ENCODE measurements around the gene ATP2A3. TPM values are rescaled to one million over a fixed set of nuclear protein-coding genes. Genes with fewer than 3 reads are reported as not detected.
A peak's percentile ranks its signal among the peaks of the same experiment; 100 is the strongest.

Gene ATP2A3
- total RNA-seq, 2 donors from 2014 or later = 16.3 to 44.5 TPM

DNA sequence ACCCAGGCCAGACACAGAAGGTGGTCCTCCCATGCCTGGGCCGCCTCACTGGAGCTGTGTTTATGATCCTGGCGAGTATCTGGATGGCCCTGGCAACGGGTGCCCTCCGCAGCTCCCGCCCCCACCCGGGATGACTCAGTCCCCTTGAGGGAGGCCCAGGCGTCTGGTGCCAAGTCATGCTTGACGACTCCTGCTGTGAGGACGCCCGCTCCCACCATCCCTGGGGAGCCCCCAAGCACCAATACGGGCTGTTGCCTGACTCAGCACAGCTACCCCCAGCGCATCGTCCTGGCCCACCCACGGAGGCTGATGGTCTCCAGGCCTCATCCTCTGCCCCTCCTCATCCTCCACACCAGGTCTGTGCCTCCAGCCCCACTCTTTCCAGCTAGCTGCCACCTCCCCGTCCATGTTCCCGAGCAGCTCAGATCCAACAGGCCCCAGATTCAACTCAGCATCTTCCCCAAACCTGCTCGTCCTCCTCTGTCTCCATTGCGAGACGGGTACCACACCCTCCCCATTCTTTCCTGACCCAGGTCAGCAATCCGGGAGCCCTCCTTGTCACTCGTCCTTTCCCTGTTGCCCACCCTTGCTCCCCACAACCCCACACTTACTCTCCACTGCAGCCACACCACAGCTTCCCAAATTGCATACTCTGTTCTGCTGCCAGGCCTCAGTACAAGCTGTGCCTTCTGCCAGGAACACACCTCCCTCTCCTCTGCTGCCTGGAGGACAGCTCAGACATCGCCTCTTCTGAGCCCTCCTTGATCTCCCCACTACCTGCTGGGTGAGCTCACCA is 74.0 kb downstream of the ATP2A3 start:
- peaks cover 24% of the 10 kb centered on the region for H3K4me1 ChIP-seq (replicated peaks)

GRCh38 chr17:3889325-3890012 is 74.8 kb downstream of the ATP2A3 start:
- H3K27me3 ChIP-seq (replicated peaks; ENCODE audit: insufficient read depth) = no peaks in the 10 kb centered on the region
- H3K27ac ChIP-seq = peak overlapping the region; percentile 87 to 90
- no peak for DNase-seq (ENCODE audit: low spot score)
- WGBS = 76% methylated on average over 17 of the region's 17 CpGs
- no peaks in the 10 kb centered on the region for H3K36me3 ChIP-seq
- H3K9me3 ChIP-seq = no peaks in the 10 kb centered on the region
- peaks cover 23% of the 10 kb centered on the region for H3K4me1 ChIP-seq (replicated peaks)
- intact Hi-C loops (cut with DNase I) = no loop called here
- H3K4me3 ChIP-seq = no peak overlapping the region
- TF ChIP-seq POLR2AphosphoS5 (IDR thresholded peaks at IDR 0.05) = no peak
- TF ChIP-seq POLR2A (IDR thresholded peaks at IDR 0.05) = no peak
- TF ChIP-seq, protein P1, sequence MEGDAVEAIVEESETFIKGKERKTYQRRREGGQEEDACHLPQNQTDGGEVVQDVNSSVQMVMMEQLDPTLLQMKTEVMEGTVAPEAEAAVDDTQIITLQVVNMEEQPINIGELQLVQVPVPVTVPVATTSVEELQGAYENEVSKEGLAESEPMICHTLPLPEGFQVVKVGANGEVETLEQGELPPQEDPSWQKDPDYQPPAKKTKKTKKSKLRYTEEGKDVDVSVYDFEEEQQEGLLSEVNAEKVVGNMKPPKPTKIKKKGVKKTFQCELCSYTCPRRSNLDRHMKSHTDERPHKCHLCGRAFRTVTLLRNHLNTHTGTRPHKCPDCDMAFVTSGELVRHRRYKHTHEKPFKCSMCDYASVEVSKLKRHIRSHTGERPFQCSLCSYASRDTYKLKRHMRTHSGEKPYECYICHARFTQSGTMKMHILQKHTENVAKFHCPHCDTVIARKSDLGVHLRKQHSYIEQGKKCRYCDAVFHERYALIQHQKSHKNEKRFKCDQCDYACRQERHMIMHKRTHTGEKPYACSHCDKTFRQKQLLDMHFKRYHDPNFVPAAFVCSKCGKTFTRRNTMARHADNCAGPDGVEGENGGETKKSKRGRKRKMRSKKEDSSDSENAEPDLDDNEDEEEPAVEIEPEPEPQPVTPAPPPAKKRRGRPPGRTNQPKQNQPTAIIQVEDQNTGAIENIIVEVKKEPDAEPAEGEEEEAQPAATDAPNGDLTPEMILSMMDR (IDR thresholded peaks at IDR 0.05) = no peak

More for the DNA sequence above, 74.0 kb downstream of the ATP2A3 start:
- Histone ChIP-seq H3K27ac (peak overlapping the region; percentile 87 to 90), H3K36me3 (no peaks in the 10 kb centered on the region), H3K4me3 (no peak overlapping the region), H3K9me3 (no peaks in the 10 kb centered on the region), H3K27me3 (replicated peaks; ENCODE audit: insufficient read depth) (no peaks in the 10 kb centered on the region)
- peak; percentile 32 for TF ChIP-seq POLR2A (IDR thresholded peaks at IDR 0.05)
- TF ChIP-seq, protein P1 (IDR thresholded peaks at IDR 0.05) = no peak
- TF ChIP-seq POLR2AphosphoS5 (IDR thresholded peaks at IDR 0.05) = peak; percentile 22
- peak; percentile 56 for DNase-seq (ENCODE audit: low spot score)
- 35% methylated on average over 22 of the region's 22 CpGs for WGBS
- intact Hi-C loops (cut with DNase I) = no loop called here

- intact Hi-C loops (cut with DNase I) = no loop called here
- peaks cover 15% of the 10 kb centered on the region for H3K4me1 ChIP-seq (replicated peaks)
Observed at GRCh38 chr17:3888343-3889171, 75.7 kb downstream of the ATP2A3 start.

DNA sequence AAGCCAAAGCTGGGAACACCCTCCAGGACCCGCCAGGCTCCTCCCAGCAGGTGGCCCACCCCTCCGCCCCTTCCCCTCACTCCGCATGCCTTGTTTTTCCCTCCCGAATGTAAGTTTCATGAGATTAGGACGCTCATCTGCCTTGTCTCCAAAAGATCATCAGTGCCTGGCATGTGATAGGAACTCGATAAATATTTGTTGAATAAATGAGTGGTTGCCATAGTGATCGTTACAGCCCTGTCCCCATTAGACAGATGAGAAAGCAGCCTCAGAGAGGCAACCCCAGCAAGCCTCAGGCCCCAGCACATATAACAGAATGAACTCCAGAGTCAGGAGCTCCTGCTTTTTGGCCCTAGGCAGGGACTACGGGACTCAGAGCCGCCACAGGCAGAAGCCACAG is 76.4 kb downstream of the ATP2A3 start:
- H3K27me3 ChIP-seq (replicated peaks; ENCODE audit: insufficient read depth) = no peaks in the 10 kb centered on the region
- intact Hi-C loops (cut with DNase I) = no loop called here
- TF ChIP-seq, protein P1 (IDR thresholded peaks at IDR 0.05) = no peak
- TF ChIP-seq POLR2A (IDR thresholded peaks at IDR 0.05) (no peak), POLR2AphosphoS5 (IDR thresholded peaks at IDR 0.05) (no peak)
- no peak overlapping the region for H3K4me3 ChIP-seq
- H3K9me3 ChIP-seq = no peaks in the 10 kb centered on the region
- H3K4me1 ChIP-seq (replicated peaks) = peaks cover 14% of the 10 kb centered on the region
- H3K36me3 ChIP-seq = no peaks in the 10 kb centered on the region
- 55% methylated on average over 9 of the region's 9 CpGs for WGBS
- no peak for DNase-seq (ENCODE audit: low spot score)
- peak overlapping the region; percentile 87 to 90 for H3K27ac ChIP-seq

More at GRCh38 chr17:3888343-3889171, 75.7 kb downstream of the ATP2A3 start:
- Histone ChIP-seq H3K27me3 (replicated peaks; ENCODE audit: insufficient read depth) (no peaks in the 10 kb centered on the region), H3K36me3 (no peaks in the 10 kb centered on the region), H3K4me3 (no peak overlapping the region), H3K27ac (peak overlapping the region; percentile 87 to 90), H3K9me3 (no peaks in the 10 kb centered on the region)
- WGBS = 24% methylated on average over 50 of the region's 50 CpGs
- TF ChIP-seq, protein P1 (IDR thresholded peaks at IDR 0.05) = no peak
- TF ChIP-seq POLR2AphosphoS5 (IDR thresholded peaks at IDR 0.05) = peak; percentile 91
- TF ChIP-seq POLR2A (IDR thresholded peaks at IDR 0.05) = peak; percentile 64
- peak; percentile 87 for DNase-seq (ENCODE audit: low spot score)

Measured in prostate gland (tissue), 2 donors.